SK-N-SH treated with all-trans-retinoic acid at 6 μM for 48 hours (cell line): Measurements from ENCODE around the gene LGALS7.
"Not testable (repeated sequence)": the region's sequence is repeated elsewhere in the genome, so short reads cannot be mapped to it uniquely, and the experiment has no call there.

Source experiments
- ATAC-seq: fragments of 200-7000 bp; cut with Tn5 transposase; 3 replicates; pipeline ENCODE4 v1.9.1; 2020; ENCODE audit warnings: mild to moderate bottlenecking, moderate library complexity
- ARNTL ChIP-seq: fragments of 450-650 bp; formaldehyde crosslinking; IDR thresholded peaks from 2 replicates; pipeline ENCODE4 v1.5.0; 2020; ENCODE audit warnings: low read depth, mild to moderate bottlenecking, moderate library complexity, borderline replicate concordance
- BACH2 ChIP-seq: fragments of 250-450 bp; sonication (Bioruptor Pico); IDR thresholded peaks from 2 replicates; pipeline ENCODE4 v1.9.0; 2021; ENCODE audit warnings: mild to moderate bottlenecking, borderline replicate concordance
- CSRNP3 ChIP-seq: fragments of 250-450 bp; sonication (Bioruptor Pico); IDR thresholded peaks from 2 replicates; pipeline ENCODE4 v1.5.1; 2021; ENCODE audit warnings: mild to moderate bottlenecking, moderate library complexity
- GLIS3 ChIP-seq: fragments of 250-450 bp; sonication (Bioruptor Pico); IDR thresholded peaks from 2 replicates; pipeline ENCODE4 v1.5.0; 2020; ENCODE audit warnings: mild to moderate bottlenecking, moderate library complexity
- ISL1 ChIP-seq: fragments of 250-450 bp; sonication (Bioruptor Pico); IDR thresholded peaks from 2 replicates; pipeline ENCODE4 v2.1.2; 2022; ENCODE audit warnings: mild to moderate bottlenecking, moderate library complexity
- OSR1 ChIP-seq: fragments of 250-450 bp; sonication (Bioruptor Pico); IDR thresholded peaks from 2 replicates; pipeline ENCODE4 v1.8.0; 2022; ENCODE audit warnings: moderate library complexity, mild to moderate bottlenecking, inconsistent platforms
- PPARA ChIP-seq: fragments of 250-450 bp; sonication (Bioruptor Pico); IDR thresholded peaks from 2 replicates; pipeline ENCODE4 v1.5.0; 2020; ENCODE audit warnings: mild to moderate bottlenecking, borderline replicate concordance
- RARB ChIP-seq: fragments of 250-450 bp; sonication (Bioruptor Pico); IDR thresholded peaks from 2 replicates; pipeline ENCODE4 v1.8.0; 2021; ENCODE audit warnings: mild to moderate bottlenecking, moderate library complexity
- SNAI2 ChIP-seq: fragments of 250-450 bp; sonication (Bioruptor Pico); IDR thresholded peaks from 2 replicates; pipeline ENCODE4 v1.5.0; 2020; ENCODE audit warnings: mild to moderate bottlenecking, moderate library complexity
- TCF4 ChIP-seq: fragments of 250-450 bp; sonication (Bioruptor Pico); IDR thresholded peaks from 2 replicates; pipeline ENCODE4 v1.8.0; 2021; ENCODE audit warnings: mild to moderate bottlenecking, moderate library complexity, borderline replicate concordance
- TOX ChIP-seq: fragments of 250-450 bp; sonication (Bioruptor Pico); IDR thresholded peaks from 2 replicates; pipeline ENCODE4 v1.8.0; 2021; ENCODE audit warnings: mild to moderate bottlenecking, moderate library complexity, borderline replicate concordance
- TSHZ2 ChIP-seq: fragments of 250-450 bp; sonication (Bioruptor Pico); IDR thresholded peaks from 2 replicates; pipeline ENCODE4 v1.5.0; 2020; ENCODE audit warnings: mild to moderate bottlenecking, moderate library complexity
- ZC3H10 ChIP-seq: fragments of 250-450 bp; sonication (Bioruptor Pico); IDR thresholded peaks from 2 replicates; pipeline ENCODE4 v1.5.1; 2021; ENCODE audit warnings: mild to moderate bottlenecking, moderate library complexity
- ZFP3 ChIP-seq: fragments of 250-450 bp; sonication (Bioruptor Pico); IDR thresholded peaks from 2 replicates; pipeline ENCODE4 v1.5.0; 2020; ENCODE audit warnings: mild to moderate bottlenecking, moderate library complexity
- ZFP30 ChIP-seq: fragments of 450-650 bp; formaldehyde crosslinking; IDR thresholded peaks from 2 replicates; pipeline ENCODE4 v1.5.0; 2022; ENCODE audit warnings: mild to moderate bottlenecking, moderate library complexity
- ZNF565 ChIP-seq: fragments of 450-650 bp; formaldehyde crosslinking; conservative IDR thresholded peaks from 2 replicates; pipeline ENCODE4 v1.5.0; 2020; ENCODE audit warnings: low read depth, mild to moderate bottlenecking, moderate library complexity
- ZNF70 ChIP-seq: fragments of 450-650 bp; formaldehyde crosslinking; IDR thresholded peaks from 2 replicates; pipeline ENCODE4 v1.5.0; 2020; ENCODE audit warnings: mild to moderate bottlenecking, moderate library complexity
- ZNF8 ChIP-seq: fragments of 450-650 bp; formaldehyde crosslinking; IDR thresholded peaks from 2 replicates; pipeline ENCODE4 v1.5.0; 2020; ENCODE audit warnings: mild to moderate bottlenecking, moderate library complexity
- TF ChIP-seq, protein P1 (sequence below): fragments of 250-450 bp; sonication (Bioruptor Pico); IDR thresholded peaks from 2 replicates; pipeline ENCODE4 v1.5.1; 2020; ENCODE audit warnings: low read depth, mild to moderate bottlenecking, moderate library complexity
- TF ChIP-seq, protein P2 (sequence below): fragments of 250-450 bp; sonication (Bioruptor Pico); IDR thresholded peaks from 2 replicates; pipeline ENCODE4 v1.8.0; 2021; ENCODE audit warnings: low read depth, mild to moderate bottlenecking, moderate library complexity, borderline replicate concordance
- TF ChIP-seq, protein P3 (sequence below): fragments of 250-450 bp; sonication (Bioruptor Pico); IDR thresholded peaks from 2 replicates; pipeline ENCODE4 v1.8.0; 2020; ENCODE audit warnings: mild to moderate bottlenecking, moderate library complexity, borderline replicate concordance

Gene LGALS7

GRCh38 chr19:38809592-38810252, 36.4 kb upstream of the LGALS7 start:
- TF ChIP-seq ZC3H10 (CRISPR knock-in tag) (no peak), BACH2 (CRISPR knock-in tag) (no peak), OSR1 (CRISPR knock-in tag) (no peak), ZNF8 (CRISPR knock-in tag) (no peak), GLIS3 (CRISPR knock-in tag) (no peak), ZFP3 (CRISPR knock-in tag) (no peak)
- TF ChIP-seq, protein P1, sequence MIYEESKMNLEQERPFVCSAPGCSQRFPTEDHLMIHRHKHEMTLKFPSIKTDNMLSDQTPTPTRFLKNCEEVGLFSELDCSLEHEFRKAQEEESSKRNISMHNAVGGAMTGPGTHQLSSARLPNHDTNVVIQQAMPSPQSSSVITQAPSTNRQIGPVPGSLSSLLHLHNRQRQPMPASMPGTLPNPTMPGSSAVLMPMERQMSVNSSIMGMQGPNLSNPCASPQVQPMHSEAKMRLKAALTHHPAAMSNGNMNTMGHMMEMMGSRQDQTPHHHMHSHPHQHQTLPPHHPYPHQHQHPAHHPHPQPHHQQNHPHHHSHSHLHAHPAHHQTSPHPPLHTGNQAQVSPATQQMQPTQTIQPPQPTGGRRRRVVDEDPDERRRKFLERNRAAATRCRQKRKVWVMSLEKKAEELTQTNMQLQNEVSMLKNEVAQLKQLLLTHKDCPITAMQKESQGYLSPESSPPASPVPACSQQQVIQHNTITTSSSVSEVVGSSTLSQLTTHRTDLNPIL (CRISPR knock-in tag), result no peak
- ATAC-seq, result no peak

DNA sequence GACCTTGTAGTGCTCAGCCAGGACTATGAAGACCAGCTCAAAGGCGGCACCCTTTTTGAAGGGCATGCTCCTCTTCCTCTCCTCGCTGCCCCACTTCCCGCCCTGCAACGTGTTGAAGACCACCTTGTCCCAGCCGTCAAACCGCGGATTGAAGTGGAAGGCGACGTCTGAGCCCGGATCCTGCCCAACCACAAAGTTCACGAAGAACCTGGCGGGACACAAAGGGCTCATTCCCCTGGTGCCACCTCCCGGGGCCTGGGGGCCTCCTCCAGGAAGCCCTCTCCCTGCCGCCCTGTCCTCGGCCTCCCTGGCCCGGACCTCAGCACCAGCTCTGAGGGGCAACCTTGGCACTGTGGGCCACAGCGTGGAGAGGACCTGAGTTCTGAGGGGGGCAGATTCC, 35.4 kb upstream of the LGALS7 start:
- TF ChIP-seq ZNF70 (CRISPR knock-in tag), result no peak
- no peak for TF ChIP-seq TCF4 (CRISPR knock-in tag)
- TF ChIP-seq, protein P2, sequence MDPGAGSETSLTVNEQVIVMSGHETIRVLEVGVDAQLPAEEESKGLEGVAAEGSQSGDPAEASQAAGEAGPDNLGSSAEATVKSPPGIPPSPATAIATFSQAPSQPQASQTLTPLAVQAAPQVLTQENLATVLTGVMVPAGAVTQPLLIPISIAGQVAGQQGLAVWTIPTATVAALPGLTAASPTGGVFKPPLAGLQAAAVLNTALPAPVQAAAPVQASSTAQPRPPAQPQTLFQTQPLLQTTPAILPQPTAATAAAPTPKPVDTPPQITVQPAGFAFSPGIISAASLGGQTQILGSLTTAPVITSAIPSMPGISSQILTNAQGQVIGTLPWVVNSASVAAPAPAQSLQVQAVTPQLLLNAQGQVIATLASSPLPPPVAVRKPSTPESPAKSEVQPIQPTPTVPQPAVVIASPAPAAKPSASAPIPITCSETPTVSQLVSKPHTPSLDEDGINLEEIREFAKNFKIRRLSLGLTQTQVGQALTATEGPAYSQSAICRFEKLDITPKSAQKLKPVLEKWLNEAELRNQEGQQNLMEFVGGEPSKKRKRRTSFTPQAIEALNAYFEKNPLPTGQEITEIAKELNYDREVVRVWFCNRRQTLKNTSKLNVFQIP (CRISPR knock-in tag), result no peak
- TF ChIP-seq PPARA (CRISPR knock-in tag), result no peak
- TF ChIP-seq ISL1 (CRISPR knock-in tag), result no peak
- no peak for TF ChIP-seq ZNF565
- TF ChIP-seq, protein P3, sequence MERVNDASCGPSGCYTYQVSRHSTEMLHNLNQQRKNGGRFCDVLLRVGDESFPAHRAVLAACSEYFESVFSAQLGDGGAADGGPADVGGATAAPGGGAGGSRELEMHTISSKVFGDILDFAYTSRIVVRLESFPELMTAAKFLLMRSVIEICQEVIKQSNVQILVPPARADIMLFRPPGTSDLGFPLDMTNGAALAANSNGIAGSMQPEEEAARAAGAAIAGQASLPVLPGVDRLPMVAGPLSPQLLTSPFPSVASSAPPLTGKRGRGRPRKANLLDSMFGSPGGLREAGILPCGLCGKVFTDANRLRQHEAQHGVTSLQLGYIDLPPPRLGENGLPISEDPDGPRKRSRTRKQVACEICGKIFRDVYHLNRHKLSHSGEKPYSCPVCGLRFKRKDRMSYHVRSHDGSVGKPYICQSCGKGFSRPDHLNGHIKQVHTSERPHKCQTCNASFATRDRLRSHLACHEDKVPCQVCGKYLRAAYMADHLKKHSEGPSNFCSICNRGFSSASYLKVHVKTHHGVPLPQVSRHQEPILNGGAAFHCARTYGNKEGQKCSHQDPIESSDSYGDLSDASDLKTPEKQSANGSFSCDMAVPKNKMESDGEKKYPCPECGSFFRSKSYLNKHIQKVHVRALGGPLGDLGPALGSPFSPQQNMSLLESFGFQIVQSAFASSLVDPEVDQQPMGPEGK, result no peak
- no peak for TF ChIP-seq CSRNP3
- TF ChIP-seq ZC3H10 (CRISPR knock-in tag), result no peak
- TF ChIP-seq ZNF8 (CRISPR knock-in tag), result no peak
- no peak for TF ChIP-seq SNAI2 (CRISPR knock-in tag)
- ATAC-seq, result no peak

GRCh38 chr19:38807374-38808098, 34.2 kb upstream of the LGALS7 start:
- not testable (repeated sequence) for ATAC-seq

- no peak for ATAC-seq
- TF ChIP-seq, protein P1 (CRISPR knock-in tag), result no peak
- TF ChIP-seq SNAI2 (CRISPR knock-in tag), result no peak
- no peak for TF ChIP-seq TSHZ2 (CRISPR knock-in tag)
- no peak for TF ChIP-seq ZFP30 (CRISPR knock-in tag)
- TF ChIP-seq ISL1 (CRISPR knock-in tag), result no peak
- no peak for TF ChIP-seq ZFP3 (CRISPR knock-in tag)
- TF ChIP-seq ZC3H10 (CRISPR knock-in tag), result no peak
- TF ChIP-seq ARNTL (CRISPR knock-in tag), result no peak
- TF ChIP-seq CSRNP3, result no peak
- no peak for TF ChIP-seq RARB (CRISPR knock-in tag)
- TF ChIP-seq GLIS3 (CRISPR knock-in tag), result no peak
- TF ChIP-seq TOX (CRISPR knock-in tag), result no peak
- TF ChIP-seq ZNF565, result no peak
Observed at GRCh38 chr19:38806371-38806770, 33.1 kb upstream of the LGALS7 start.
